Right atrium auricular region (tissue), 2 donors: ENCODE measurements around the gene SLIT3. TPM values are rescaled to one million over a fixed set of nuclear protein-coding genes. Genes with fewer than 3 reads are reported as not detected.

Source experiments
- DNase-seq: peaks from one replicate; pipeline ENCODE4 v3.0.0-alpha.2; 2019; ENCODE audit warnings: low spot score
- H3K27ac ChIP-seq, 2 donors: fragments of 200-600 bp; sonication (generic); 1 replicate in 1 of 2; 2 replicates in 1 of 2; pipeline ENCODE4 v1.5.1; 2016 to 2019
- H3K27me3 ChIP-seq, 2 donors: fragments of 200-600 bp; sonication (generic); one replicate each; pipeline versions ENCODE4 v1.5.1 to v1.6.0; 2017 to 2019
- H3K36me3 ChIP-seq: fragments of 200-600 bp; sonication (generic); one replicate; pipeline ENCODE4 v1.5.1; 2016
- H3K4me1 ChIP-seq, 2 donors: fragments of 200-600 bp; sonication (generic); one replicate each; pipeline versions ENCODE4 v1.5.1 to v1.6.0; 2017 to 2019
- H3K4me3 ChIP-seq, 2 donors: fragments of 200-600 bp; sonication (generic); 1 replicate in 1 of 2; 2 replicates in 1 of 2; pipeline ENCODE4 v1.5.1; 2017 to 2019; ENCODE audit warnings: mild to moderate bottlenecking in 1 of 2, moderate library complexity in 1 of 2
- H3K9me3 ChIP-seq, 2 donors: fragments of 200-600 bp; sonication (generic); one replicate each; pipeline ENCODE4 v1.5.1; 2019
- total RNA-seq, 2 donors: library from RNA; depleted of rRNA; stranded (reverse); fragments of >200 nt; gene quantifications; one replicate each; pipeline ENCODE4 v1.1.0, GENCODE V29; 2016
- TF ChIP-seq, protein P1 (sequence below), 2 donors: fragments of 200-600 bp; sonication (generic); IDR thresholded peaks; one replicate each; pipeline ENCODE4 v1.5.1; 2019; ENCODE audit warnings: antibody characterized with exemption in 2 of 2

Gene SLIT3
- total RNA-seq, 2 donors from 2014 or later = 66.1 to 85.8 TPM

DNA sequence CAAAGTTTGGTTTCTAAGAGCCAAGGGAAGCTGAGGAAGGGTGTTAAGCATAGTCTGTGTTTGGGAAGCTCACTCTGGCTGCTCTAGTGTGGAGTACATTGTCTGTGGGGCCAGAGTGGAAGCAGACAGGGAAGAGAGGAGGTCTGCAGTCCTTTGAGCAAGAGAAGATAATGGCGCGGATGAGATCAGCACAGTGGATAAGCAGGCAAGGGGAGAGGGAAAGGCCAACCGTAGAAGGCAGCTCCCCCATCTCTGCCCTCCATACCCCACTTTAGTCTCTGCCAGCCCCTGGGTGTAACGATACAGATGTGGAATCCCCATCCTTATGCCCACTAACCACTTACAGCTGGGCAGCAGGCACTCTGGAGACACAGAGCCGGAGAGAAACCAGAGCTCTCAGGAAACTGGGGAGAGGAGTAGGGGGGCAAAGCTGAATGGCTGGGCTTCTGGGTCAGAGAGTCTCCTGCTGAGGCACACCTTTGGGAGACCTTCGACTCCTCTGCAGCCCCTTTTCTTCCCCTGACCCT is 75.0 kb downstream of the SLIT3 start:
- Histone ChIP-seq H3K4me3 (no peak overlapping the region), H3K27ac (no peak overlapping the region), H3K27me3 (no peaks in the 10 kb centered on the region), H3K36me3 (no peaks in the 10 kb centered on the region), H3K9me3 (no peaks in the 10 kb centered on the region), H3K4me1 (peaks cover 0 to 10% of the 10 kb centered on the region in 2 donors)
- DNase-seq = no peak
- TF ChIP-seq, protein P1, sequence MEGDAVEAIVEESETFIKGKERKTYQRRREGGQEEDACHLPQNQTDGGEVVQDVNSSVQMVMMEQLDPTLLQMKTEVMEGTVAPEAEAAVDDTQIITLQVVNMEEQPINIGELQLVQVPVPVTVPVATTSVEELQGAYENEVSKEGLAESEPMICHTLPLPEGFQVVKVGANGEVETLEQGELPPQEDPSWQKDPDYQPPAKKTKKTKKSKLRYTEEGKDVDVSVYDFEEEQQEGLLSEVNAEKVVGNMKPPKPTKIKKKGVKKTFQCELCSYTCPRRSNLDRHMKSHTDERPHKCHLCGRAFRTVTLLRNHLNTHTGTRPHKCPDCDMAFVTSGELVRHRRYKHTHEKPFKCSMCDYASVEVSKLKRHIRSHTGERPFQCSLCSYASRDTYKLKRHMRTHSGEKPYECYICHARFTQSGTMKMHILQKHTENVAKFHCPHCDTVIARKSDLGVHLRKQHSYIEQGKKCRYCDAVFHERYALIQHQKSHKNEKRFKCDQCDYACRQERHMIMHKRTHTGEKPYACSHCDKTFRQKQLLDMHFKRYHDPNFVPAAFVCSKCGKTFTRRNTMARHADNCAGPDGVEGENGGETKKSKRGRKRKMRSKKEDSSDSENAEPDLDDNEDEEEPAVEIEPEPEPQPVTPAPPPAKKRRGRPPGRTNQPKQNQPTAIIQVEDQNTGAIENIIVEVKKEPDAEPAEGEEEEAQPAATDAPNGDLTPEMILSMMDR (IDR thresholded peaks at IDR 0.05) = no peak

DNA sequence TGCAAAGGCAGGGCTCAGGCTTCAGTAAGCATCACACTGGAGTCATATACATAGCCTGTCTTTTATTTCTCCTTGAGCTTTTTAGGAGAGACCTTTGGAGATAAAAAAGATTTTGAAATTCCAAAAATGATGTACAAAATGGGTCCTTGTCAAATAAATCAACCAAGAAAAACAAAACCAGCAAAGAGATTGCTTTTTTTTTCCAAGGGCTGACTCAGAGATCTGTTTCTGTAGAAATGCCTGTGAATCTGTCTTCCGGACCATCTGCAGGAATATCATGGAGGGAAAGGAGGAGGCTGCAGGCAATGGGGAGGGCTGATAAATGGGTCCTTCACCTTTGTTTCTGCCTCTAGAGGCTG is 77.4 kb downstream of the SLIT3 start:
- no peaks in the 10 kb centered on the region for H3K27me3 ChIP-seq
- peaks cover 0 to 16% of the 10 kb centered on the region in 2 donors for H3K4me1 ChIP-seq
- H3K9me3 ChIP-seq = no peaks in the 10 kb centered on the region
- H3K27ac ChIP-seq = no peak overlapping the region
- DNase-seq = no peak
- H3K36me3 ChIP-seq = no peaks in the 10 kb centered on the region
- no peak overlapping the region for H3K4me3 ChIP-seq
- TF ChIP-seq, protein P1 (IDR thresholded peaks at IDR 0.05) = no peak

- Histone ChIP-seq H3K4me3 (no peak overlapping the region), H3K9me3 (no peaks in the 10 kb centered on the region), H3K36me3 (no peaks in the 10 kb centered on the region), H3K4me1 (peaks cover 0 to 16% of the 10 kb centered on the region in 2 donors), H3K27ac (no peak overlapping the region), H3K27me3 (no peaks in the 10 kb centered on the region)
- DNase-seq = no peak
- TF ChIP-seq, protein P1 (IDR thresholded peaks at IDR 0.05) = no peak
These were observed 77.9 kb downstream of the SLIT3 start for GRCh38 chr5:169222934-169223594.

DNA sequence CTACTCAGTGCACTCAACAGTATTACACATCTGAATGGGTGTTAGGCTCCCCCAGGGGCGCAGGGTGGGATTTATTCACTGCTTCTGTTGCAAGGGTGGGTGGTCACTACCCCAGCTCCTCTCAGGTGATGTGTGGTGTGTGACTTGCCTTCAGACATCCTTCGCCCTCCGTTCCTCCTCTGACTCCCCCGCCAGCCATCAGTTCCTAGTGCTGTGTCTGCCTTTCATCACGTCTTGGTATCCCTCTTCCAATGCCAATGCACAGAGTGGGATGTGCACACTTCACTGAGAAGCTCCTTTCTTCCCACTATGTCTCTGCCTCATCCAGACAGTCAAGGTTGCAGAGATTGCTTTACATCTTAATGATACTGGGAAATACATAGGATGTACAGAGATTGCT is 79.4 kb downstream of the SLIT3 start:
- H3K4me3 ChIP-seq = no peak overlapping the region
- no peak for DNase-seq
- TF ChIP-seq, protein P1 (IDR thresholded peaks at IDR 0.05) = no peak
- no peak overlapping the region for H3K27ac ChIP-seq
- no peaks in the 10 kb centered on the region for H3K36me3 ChIP-seq
- H3K4me1 ChIP-seq = peaks cover 0 to 16% of the 10 kb centered on the region in 2 donors
- H3K27me3 ChIP-seq = no peaks in the 10 kb centered on the region
- H3K9me3 ChIP-seq = no peaks in the 10 kb centered on the region

GRCh38 chr5:169219961-169220360 is 81.0 kb downstream of the SLIT3 start:
- H3K27ac ChIP-seq = no peak overlapping the region
- TF ChIP-seq, protein P1 (IDR thresholded peaks at IDR 0.05) = no peak
- H3K4me3 ChIP-seq = no peak overlapping the region
- peaks cover 0 to 16% of the 10 kb centered on the region in 2 donors for H3K4me1 ChIP-seq
- no peaks in the 10 kb centered on the region for H3K9me3 ChIP-seq
- DNase-seq = no peak
- no peaks in the 10 kb centered on the region for H3K36me3 ChIP-seq
- H3K27me3 ChIP-seq = no peaks in the 10 kb centered on the region

GRCh38 chr5:169219351-169219750 is 81.6 kb downstream of the SLIT3 start:
- no peak overlapping the region for H3K27ac ChIP-seq
- H3K4me3 ChIP-seq = no peak overlapping the region
- no peaks in the 10 kb centered on the region for H3K27me3 ChIP-seq
- DNase-seq = no peak
- no peaks in the 10 kb centered on the region for H3K36me3 ChIP-seq
- H3K9me3 ChIP-seq = no peaks in the 10 kb centered on the region
- H3K4me1 ChIP-seq = peaks cover 0 to 16% of the 10 kb centered on the region in 2 donors
- TF ChIP-seq, protein P1 (IDR thresholded peaks at IDR 0.05) = no peak
